Fibroblast of skin of right quadriceps (primary cell): ENCODE measurements around the gene EEPD1.

ENCODE experiments used
- DNase-seq: peaks from one replicate; pipeline ENCODE4 v3.0.0-alpha.2; 2013

The EEPD1 gene

GRCh38 chr7:36284456-36285090 is 131.5 kb downstream of the EEPD1 start:
- DNase-seq = no peak

GRCh38 chr7:36285276-36285675 is 132.2 kb downstream of the EEPD1 start:
- DNase-seq = no peak

GRCh38 chr7:36286226-36286625 is 133.2 kb downstream of the EEPD1 start:
- DNase-seq = no peak

- DNase-seq = no peak
Measured at GRCh38 chr7:36286688-36287087, 133.6 kb downstream of the EEPD1 start.

GRCh38 chr7:36287371-36288241 is 134.6 kb downstream of the EEPD1 start:
- no peak for DNase-seq

GRCh38 chr7:36288501-36288900 is 135.4 kb downstream of the EEPD1 start:
- DNase-seq = no peak

- DNase-seq = no peak
Measured at GRCh38 chr7:36289833-36290661, 137.0 kb downstream of the EEPD1 start.

- DNase-seq = peak; percentile 82
Measured at GRCh38 chr7:36291387-36292316, 138.6 kb downstream of the EEPD1 start.

- no peak for DNase-seq
Measured at GRCh38 chr7:36295090-36295489, 142.0 kb downstream of the EEPD1 start.

GRCh38 chr7:36296284-36296683 is 143.2 kb downstream of the EEPD1 start:
- DNase-seq = no peak

- no peak for DNase-seq
Measured at GRCh38 chr7:36297364-36298009, 144.4 kb downstream of the EEPD1 start.

GRCh38 chr7:36298106-36298505 is 145.1 kb downstream of the EEPD1 start:
- DNase-seq = no peak

GRCh38 chr7:36299223-36299774 is 146.2 kb downstream of the EEPD1 start:
- DNase-seq = no peak

- DNase-seq = no peak
Measured at GRCh38 chr7:36299823-36300341, 146.8 kb downstream of the EEPD1 start.

- no peak for DNase-seq
Measured at GRCh38 chr7:36300696-36301350, 147.8 kb downstream of the EEPD1 start.

GRCh38 chr7:36301914-36302771 is 149.1 kb downstream of the EEPD1 start:
- DNase-seq = no peak

GRCh38 chr7:36303202-36304098 is 150.4 kb downstream of the EEPD1 start:
- DNase-seq = peak; percentile 96

- DNase-seq = no peak
Measured at GRCh38 chr7:36304099-36304425, 151.0 kb downstream of the EEPD1 start.

- no peak for DNase-seq
Measured at GRCh38 chr7:36305226-36305625, 152.2 kb downstream of the EEPD1 start.
